Muscle of arm (tissue), 12 donors: ENCODE data around the gene HERPUD1. TPM values are rescaled to one million over a fixed set of nuclear protein-coding genes. Genes with fewer than 3 reads are reported as not detected.
"Not testable (repeated sequence)": the region's sequence is repeated elsewhere in the genome, so short reads cannot be mapped to it uniquely, and the experiment has no call there.

Experiments used
- DNase-seq: peaks from one replicate; pipeline ENCODE4 v3.0.0-alpha.2; 2013
- polyA plus RNA-seq, 12 donors: library from polyadenylated mRNA; unstranded; fragments of 120-200 nt; gene quantifications; one replicate each; pipeline ENCODE4 v1.2.1, GENCODE V29; 2013; ENCODE audit not compliant: insufficient read length in 12 of 12

HERPUD1 gene
- polyA plus RNA-seq, 12 donors: 62.1 to 104 (median 84.3) TPM; not detected in 1

DNA sequence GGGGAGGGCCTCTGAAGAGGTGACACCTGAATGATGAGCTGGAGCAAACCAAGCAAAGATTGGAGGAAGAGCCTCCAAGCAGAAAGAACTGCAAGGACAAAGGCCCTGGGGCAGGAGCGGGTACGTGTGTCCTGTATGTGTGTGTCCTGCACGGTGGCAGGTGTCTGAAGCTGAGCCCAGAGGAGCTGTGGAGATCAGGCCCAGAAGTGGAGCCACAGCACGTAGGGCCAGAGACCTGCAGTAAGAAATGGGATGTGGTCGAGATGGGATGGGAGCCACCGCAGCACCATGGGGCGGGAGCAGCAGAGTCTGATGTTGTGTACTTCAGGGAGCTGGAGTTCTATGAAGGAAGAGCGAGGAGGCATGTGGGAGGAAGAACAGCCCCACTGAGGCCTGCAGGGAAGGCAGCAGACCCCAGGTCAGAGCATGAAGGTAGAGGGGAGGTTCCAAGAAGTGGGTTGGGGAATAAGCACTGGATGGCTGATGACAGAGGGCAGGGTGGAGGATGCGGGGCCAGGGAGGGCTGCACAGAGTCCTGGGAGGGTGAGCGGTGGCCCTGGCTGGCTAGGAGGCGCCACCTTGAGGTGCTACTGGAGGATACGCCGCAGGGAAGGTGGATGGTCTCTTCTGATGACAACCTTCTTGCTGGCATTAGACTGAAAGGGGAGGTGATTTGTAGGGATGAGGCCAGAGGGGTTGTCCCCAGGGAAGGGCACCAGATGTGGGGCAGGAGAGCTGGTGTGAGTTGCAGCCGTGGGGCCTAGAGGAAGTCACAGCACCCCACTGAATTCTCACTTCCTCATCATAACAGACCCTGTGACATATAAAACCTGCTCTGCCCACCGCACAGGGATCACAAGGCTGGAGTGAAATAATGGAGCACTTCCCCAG, 19.2 kb downstream of the HERPUD1 start:
- DNase-seq: peak; percentile 33

DNA sequence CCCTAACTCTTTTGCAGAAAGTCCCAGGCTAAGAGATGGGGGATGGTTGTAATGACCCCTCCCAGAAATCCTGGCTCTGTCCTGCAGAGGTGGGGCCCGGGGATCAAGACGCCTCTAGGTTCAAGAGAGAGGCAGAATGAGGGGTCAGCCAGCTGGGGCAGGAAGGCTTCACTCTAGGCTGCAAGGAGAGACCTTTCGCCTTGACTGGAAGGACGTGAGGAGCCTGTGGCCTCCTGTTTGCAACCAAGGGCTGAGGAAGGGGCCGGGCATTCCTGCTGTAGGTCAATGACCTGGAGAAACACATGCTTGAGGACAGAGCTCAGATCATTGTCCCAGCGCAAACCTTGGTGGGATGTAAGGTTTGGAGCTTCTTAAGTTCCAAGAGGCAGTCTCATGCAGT, 21.1 kb downstream of the HERPUD1 start:
- DNase-seq: no peak

DNA sequence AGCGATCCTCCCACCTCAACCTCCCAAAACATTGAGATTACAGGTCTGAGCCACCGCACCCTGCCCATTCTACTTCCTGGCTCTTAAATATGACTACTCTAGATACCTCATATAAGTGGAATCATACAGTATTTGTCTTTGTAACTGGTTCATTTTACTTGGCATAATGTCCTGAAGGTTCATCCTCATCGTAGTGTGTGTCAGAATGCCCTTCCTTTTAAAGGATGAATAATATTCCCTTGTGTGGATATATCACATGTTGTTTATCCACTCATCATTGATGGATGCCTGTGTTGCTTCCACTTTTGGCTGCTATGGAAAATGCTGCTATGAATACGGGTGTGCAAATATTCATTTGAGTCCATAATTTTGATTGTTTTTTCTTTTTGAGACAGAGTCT, 24.1 kb downstream of the HERPUD1 start:
- no peak for DNase-seq

DNA sequence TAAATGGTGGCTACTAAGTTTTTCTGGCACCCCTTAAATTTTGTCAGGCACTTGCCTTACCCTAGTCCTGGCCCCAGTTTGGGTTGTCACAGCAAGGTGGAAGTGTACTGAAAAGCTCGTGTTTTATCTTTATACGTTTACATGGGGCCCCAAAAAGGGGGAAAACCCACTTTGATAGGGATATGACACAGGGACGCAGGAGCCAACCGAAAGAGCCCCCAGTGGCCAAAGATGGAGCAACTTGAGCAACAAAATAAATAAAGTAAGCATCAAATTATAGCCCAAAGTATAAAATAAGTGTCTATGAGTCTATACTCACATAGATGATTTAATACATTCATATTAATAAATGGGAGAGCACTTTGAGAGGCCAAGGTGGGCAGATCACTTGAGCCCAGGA, 24.8 kb downstream of the HERPUD1 start:
- no peak for DNase-seq

DNA sequence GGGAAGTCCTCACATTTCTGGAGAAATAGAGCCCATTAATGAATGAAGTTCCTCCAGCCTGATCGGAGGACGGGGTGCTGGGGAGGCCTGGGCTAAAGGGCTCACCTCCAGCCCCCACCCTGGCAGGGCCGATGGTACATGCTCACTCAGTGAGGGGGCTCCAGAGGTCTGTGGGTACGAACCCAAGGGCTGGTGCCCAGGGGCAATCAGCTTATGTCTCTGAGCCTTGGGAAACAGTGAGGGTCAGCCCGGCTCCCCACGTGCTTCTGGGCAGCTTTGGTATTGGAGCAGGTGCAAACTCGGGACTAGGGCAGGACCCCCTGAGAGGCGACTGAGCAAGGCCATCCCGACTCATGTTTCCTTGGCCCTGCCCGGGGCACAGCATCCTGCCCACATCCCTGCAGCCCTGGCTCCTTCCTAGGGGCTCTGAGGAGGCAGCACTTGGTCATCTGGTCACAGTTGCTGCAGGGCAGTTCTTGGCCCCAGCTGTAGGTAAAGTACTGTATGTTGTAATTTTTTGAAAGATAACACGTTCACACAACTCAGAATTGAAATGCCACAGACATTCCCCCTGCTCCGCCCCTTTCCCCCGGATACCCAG, 28.8 kb downstream of the HERPUD1 start:
- no peak for DNase-seq

DNA sequence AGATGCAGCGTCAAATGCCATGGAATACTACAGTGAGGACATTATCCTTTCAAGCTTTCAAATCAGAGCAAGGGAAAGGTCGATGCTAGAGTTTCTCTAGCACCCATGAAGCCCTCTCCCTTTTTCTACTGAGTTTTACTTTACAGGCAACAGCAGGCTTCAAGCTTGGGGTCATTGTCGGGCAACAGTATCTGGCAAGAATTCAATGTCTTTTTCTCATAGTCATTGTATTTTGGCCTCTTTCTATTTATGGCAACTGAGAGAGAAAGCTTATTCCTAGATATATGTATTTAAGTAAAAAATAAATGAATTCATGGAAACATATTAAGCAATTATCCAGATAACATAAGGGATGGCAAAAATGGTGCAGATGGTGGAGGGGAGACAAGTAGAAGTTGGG, 29.4 kb downstream of the HERPUD1 start:
- DNase-seq: no peak

DNA sequence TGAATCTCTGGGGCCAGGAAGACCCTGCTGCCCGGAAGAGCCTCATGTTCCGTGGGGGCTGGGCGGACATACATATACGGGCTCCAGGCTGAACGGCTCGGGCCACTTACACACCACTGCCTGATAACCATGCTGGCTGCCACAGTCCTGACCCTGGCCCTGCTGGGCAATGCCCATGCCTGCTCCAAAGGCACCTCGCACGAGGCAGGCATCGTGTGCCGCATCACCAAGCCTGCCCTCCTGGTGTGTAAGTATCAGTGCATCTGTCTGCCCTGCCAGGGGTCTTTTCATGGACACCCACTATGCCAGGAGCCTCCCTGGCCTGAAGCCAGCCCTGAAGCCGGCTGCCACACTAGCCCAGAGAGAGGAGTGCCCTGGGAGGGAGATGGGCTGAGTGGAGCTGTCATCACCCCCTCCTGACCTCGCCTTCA, 29.9 kb downstream of the HERPUD1 start, which contains the start of gene CETP:
TSS of gene CETP (plus strand) at position 100 of the 431 bp plus-strand sequence. CDS start at position 130, 30 bp downstream.
- no peak for DNase-seq

DNA sequence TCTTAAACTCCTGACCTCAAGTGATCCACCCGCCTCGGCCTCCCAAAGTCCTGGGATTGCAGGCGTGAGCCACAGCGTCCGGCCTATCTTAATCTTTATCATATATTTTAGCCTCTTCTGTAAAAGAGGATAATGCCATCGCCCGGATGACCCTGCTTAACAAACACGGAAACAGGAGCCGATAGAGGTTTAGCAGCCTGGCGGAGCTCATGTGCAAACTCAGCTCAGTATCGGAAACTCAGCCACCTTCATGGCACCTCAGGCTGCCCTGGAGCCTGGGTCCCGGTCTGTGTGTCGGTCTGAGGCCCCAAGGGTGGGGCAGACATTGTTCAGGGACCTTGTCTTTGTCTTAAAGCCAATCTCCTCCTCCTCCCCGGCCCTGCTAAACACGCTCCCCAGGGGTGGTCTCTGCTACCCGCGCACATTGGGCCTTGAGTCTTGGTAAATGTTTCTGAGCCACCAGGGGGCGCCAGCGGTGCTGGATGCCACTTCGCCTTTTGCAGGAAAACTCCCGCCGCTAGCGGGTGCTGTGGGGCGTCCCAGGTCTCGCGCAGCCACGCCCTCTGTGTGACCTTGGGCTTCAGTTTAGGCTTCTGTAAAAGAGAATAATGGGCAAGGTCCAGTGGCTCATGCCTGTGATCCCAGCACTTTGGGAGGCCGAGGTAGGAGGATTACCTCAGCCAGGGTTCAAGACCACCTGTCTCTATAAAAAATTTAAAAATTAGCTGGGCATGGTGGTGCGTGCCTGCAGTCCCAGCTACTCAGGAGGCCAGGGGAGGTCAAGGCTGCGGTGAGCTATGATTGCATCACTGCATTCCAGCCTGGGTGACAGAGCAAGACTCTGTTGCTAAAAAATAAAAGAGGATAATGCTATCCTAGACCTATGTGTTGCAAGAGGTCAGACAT, 32.6 kb downstream of the HERPUD1 start:
- peak; percentile 69 for DNase-seq

DNA sequence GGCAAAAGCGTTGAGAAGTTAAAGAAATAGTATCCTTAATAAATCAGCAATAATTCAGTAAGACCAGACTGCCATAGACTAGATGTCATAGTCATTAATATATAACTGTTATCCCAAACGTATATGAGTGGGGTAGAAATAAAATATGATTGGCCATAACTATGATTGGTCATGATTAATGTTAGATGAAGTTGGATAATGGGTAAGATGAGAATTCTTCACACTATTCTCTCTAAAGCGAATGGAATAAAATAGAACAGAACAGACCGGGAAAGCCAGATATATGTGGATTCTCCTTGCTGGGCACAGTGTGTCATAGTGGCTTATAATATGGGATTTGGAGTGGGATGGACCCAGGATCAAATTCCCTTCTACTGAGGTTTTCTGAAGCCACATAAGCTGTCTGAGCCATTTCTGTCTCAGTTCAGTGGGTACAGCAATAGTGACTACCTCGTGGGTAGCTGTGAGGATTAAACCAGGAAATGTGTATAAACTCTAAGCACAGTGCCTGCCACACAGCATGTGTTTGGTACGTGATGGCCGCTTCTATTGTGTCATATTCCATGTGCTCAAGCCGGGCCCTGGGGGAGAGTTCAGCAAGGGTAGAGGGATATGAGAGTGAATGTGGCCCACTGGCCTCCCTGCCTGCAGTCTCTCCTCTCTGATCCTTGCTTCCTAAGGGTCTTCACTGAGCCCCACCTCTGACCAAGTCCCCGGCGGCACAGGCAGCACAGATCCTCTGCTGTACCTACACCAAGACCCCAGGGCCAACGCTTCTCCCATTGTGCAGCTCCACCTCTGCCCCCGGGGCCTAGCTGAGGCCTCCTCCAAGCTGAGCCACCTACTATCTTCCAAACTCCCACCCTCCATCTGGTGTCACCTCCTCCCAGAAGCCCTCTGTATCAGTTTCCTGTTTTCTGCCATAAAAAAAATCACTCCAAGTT, 33.5 kb downstream of the HERPUD1 start:
- no peak for DNase-seq

DNA sequence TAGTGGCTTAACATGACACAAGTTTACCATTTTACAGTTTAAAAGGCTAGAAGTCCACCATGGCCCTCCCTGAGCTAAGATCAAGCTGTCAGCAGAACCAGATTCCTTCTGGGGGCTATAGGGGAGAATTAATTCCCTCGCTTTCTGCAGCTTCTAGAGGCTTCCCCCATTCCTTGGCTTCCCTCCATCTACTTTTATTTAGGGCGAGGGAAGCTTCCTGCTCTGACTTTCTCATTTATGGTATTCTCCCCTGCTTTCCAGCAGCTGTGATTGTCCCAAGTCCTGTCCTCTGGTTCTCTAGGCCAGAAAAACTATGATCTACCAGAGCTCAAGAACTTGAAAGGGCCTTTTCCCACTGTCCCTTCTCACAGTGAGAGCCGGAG, 34.1 kb downstream of the HERPUD1 start:
- DNase-seq: no peak

DNA sequence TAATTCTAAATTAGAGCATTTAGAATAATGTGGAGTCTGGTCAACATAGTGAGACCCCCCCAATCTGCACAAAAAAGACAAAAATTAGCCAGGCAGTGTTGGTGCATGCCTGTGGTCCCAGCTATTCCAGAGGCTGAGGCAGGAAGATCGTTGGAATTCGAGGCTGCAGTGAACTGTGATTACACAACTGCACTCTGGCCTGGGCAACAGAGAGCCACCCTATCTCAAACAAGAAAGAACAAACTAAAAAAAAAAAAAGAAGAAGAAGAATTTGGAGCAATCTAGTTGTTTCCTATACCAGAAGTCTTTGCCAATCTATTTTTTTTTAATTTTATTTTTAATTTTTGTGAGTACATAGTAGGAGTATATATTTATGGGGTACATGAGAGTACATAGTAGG, 35.8 kb downstream of the HERPUD1 start:
- no peak for DNase-seq

DNA sequence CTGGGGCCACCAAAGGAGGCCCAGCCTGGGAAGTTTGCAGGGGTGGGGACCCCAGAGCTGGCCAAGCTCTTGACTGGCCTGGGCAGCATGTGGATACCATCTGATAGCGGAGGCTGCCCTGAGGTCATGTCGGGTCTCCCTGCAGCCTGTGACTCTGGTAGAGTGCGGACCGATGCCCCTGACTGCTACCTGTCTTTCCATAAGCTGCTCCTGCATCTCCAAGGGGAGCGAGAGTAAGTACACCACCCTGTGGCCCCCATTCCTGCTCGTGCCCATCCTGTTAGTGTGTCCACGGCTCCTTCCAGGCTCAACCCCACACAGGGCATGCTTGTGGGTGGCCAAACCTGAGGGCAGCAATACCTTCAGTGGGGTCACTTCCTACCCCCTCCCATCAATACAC, 37.8 kb downstream of the HERPUD1 start:
- DNase-seq: no peak

DNA sequence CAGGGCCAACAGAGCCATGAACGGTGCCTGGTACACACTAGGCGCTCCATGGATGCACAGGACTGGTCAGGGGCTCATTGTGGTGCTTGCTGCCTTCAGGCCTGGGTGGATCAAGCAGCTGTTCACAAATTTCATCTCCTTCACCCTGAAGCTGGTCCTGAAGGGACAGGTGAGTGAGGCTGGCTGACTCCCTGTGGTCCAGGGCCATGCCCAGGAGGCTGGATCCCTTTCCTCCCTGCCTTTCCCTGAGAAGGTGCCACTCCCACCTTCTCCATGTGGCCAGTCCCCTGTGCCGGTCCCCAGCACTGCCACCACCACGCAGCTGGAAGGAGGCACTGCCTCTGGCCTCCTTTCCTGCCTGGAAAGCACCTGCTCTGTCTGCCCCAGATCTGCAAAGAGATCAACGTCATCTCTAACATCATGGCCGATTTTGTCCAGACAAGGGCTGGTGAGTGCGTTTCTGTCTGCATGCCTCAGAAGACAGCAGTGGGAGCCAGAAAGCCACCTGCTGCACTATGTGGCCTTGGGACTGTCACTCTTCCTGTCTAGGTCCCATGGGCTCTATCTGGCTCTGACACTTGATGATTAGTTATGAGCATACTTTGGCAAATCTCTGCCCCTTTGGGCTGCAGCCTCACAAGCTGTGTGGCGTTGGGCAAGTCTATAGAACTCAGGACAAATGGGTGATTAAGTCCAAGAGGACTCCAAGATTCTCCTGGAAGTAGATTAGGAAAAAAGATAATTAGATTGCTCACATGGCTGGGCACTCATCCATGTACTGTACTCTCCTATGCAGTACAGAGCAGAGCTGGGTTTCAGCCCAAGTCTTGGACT, 39.2 kb downstream of the HERPUD1 start:
- DNase-seq: no peak

DNA sequence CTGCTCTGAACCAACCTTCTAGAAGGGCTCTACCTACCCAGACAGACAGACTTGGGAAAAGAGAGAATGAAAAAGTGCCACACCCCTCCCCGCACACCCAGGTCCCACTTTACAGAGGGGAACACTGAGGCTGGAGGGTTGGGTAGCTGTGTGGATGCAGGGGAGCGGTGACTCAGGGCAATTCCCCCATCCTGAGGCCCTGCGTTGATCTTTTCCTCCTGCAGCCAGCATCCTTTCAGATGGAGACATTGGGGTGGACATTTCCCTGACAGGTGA, 39.8 kb downstream of the HERPUD1 start:
- DNase-seq: no peak

DNA sequence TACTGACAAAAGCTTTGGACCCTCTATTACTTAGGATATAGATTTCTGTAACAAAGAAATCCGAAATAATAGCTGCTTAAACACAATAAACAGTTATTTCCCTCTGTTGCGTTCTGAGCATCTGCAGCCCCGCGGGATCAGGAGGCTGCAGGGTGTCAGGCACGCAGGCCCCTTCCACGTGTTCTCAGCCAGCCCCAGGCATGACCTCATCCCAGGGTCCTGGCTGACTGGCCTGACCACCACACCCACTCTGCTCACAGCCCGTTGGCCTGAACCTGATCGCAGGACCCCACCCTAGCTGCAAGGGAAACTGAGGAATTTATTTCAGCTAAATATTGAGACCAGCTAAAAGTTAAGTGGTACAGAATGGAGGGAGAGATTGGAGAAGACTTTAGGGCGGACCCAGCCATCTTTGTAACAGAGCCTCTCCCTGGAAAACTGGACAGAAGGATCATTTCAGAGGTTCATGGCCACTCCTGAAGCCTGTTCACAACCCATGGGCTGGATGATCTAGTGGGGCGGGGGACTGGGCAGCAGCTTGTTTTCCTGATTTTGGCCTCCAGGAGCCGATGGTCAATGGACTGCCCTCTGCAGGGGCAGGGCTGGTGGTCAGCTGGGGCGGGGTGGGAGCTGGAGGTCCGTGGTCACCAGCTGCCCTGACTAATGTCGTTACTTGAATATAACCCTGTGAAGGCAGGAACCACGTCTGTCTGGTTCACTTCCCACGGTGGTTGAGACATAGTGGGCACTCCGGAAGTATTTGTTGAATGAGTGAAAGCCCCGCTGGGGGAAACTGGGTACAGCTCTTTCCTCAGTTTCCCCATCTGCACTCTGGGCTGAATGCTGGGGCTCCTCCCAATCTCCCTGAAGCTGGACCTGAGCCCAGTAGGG, 40.7 kb downstream of the HERPUD1 start:
- no peak for DNase-seq

DNA sequence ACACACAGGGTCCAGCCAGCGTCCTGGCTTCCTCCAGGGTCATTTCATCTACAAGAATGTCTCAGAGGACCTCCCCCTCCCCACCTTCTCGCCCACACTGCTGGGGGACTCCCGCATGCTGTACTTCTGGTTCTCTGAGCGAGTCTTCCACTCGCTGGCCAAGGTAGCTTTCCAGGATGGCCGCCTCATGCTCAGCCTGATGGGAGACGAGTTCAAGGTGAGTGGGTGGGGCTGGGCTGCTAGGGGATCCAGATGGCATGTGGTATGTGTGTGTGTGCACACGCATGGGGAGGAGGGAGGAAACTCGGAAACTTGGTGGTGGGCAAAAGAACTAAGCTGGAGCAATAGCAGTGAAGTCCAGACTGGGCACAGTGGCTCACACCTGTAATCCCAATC, 41.4 kb downstream of the HERPUD1 start:
- DNase-seq: no peak

DNA sequence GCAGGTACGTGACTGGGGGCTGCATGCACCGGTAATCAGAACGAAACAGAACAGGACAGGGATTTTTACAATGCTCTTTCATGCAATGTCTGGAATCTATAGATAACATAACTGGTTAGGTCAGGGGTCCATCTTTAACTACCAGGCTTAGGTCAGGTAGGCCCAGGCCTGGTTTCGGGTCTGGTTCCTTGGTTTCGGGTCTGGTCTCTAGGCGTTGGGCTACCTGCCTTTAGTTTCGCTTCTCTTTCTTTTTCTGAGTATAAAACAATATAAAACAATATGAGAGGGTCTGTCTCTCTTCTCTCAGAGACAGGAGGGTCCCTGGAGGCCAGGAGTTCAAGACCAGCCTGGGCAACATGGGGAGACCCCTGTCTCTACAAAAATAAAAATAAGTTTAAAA, 42.0 kb downstream of the HERPUD1 start:
- DNase-seq: not testable (repeated sequence)

DNA sequence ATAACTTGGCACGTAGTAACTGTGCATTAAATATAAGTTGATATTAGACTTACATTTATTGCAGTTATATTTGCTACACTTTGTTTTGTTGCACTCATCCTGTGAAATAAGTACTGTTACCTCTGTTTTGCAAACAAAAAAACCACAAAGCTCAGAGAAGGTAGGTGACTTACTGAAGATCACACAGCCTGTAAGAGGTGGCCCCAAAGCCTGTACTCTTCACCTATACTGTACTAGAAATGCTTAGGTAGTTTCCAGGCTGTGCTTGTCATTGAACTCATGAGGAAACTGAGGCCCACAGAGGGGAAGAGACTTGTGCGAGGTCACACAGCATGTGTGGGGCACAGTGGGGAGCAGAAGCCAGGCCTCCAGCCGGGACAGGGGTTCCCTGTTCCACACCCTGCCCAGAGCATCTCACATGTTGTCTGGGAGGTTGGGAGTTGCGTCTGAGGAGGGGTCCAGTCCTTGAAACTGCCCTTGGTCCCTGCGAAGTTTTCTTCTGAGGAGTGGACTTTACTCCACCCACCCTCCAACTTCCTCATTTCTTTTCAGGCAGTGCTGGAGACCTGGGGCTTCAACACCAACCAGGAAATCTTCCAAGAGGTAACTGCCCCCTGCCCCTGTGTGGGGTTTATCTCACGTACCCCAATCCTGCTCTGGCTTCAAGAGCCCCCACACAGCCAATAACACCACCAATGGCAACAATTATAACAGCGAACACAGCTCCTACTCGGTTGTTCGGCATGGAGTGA, 42.8 kb downstream of the HERPUD1 start:
- DNase-seq: no peak

DNA sequence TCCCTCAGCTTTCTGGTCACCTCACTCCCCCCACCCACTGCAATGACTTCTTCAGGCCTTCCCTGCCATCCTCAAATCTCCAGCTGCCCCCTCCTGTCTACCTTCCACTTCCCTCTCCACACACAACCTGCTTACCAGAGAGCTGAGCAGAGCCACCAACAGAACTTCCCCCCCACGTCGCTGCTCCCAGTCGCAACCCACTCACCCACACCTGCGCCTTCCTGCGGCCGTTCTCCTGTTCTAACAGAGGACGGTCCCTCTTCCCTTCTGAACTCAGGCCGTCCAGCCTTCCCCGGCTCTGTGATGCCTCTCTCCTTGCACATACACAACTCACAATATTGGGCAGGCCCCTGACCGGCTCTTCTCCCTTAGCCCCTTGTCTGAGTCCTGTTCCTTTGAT, 43.8 kb downstream of the HERPUD1 start:
- no peak for DNase-seq
